Loucy (cell line): ENCODE results near the gene CLDN14.

Experiments
- H2AFZ ChIP-seq: fragments of 200-600 bp; sonication (generic); 2 replicates; pipeline ENCODE4 v1.6.0; 2016; ENCODE audit warnings: antibody characterized with exemption, mild to moderate bottlenecking, low read length, moderate library complexity
- H3F3A ChIP-seq: fragments of 200-600 bp; 2 replicates; pipeline ENCODE4 v1.6.0; 2016; ENCODE audit warnings: antibody characterized with exemption, low read depth, mild to moderate bottlenecking
- H3K27me3 ChIP-seq: fragments of 200-600 bp; sonication (generic); 2 replicates; pipeline ENCODE4 v1.6.1; 2014; ENCODE audit warnings: low read length, mild to moderate bottlenecking; ENCODE audit not compliant: insufficient read depth, poor library complexity, severe bottlenecking
- H3K36me3 ChIP-seq: fragments of 200-600 bp; sonication (generic); 2 replicates; pipeline ENCODE4 v1.6.1; 2016; ENCODE audit warnings: low read length; ENCODE audit not compliant: insufficient read depth
- H3K4me1 ChIP-seq: fragments of 200-600 bp; sonication (generic); 2 replicates; pipeline ENCODE4 v1.5.1; 2014; ENCODE audit warnings: low read length, mild to moderate bottlenecking; ENCODE audit not compliant: insufficient read depth, poor library complexity, severe bottlenecking
- H3K4me2 ChIP-seq: fragments of 200-600 bp; sonication (generic); 2 replicates; pipeline ENCODE4 v1.6.0; 2014; ENCODE audit warnings: antibody characterized with exemption, low read length, low read depth, mild to moderate bottlenecking; ENCODE audit not compliant: poor library complexity, severe bottlenecking
- H3K4me3 ChIP-seq: fragments of 200-600 bp; sonication (generic); 2 replicates; pipeline ENCODE4 v1.5.1; 2014; ENCODE audit warnings: low read length, mild to moderate bottlenecking, mixed read lengths; ENCODE audit not compliant: poor library complexity, severe bottlenecking
- H3K79me2 ChIP-seq: fragments of 200-600 bp; sonication (generic); 2 replicates; pipeline ENCODE4 v1.6.1; 2014; ENCODE audit warnings: low read length; ENCODE audit not compliant: insufficient read depth
- H3K9ac ChIP-seq: fragments of 200-600 bp; sonication (generic); 2 replicates; pipeline ENCODE4 v1.6.0; 2014; ENCODE audit warnings: mild to moderate bottlenecking, low read depth, low read length, moderate library complexity; ENCODE audit not compliant: poor library complexity, severe bottlenecking
- H3K9me2 ChIP-seq: fragments of 200-600 bp; sonication (generic); replicated peaks from 2 replicates; pipeline ENCODE4 v1.6.1; 2016; ENCODE audit warnings: low read depth, low read length, mixed read lengths
- H3K9me3 ChIP-seq: fragments of 200-600 bp; sonication (generic); 2 replicates; pipeline ENCODE4 v1.6.1; 2014; ENCODE audit warnings: mild to moderate bottlenecking, antibody characterized with exemption, low read length, low read depth; ENCODE audit not compliant: insufficient read depth
- H4K20me1 ChIP-seq: fragments of 200-600 bp; sonication (generic); 2 replicates; pipeline ENCODE4 v1.6.0; 2014; ENCODE audit warnings: antibody characterized with exemption, low read length, mild to moderate bottlenecking; ENCODE audit not compliant: insufficient read depth, poor library complexity, severe bottlenecking
- CTCF ChIP-seq: fragments of 200-600 bp; sonication (generic); conservative IDR thresholded peaks from 2 replicates; pipeline ENCODE4 v1.5.1; 2014; ENCODE audit warnings: mild to moderate bottlenecking, antibody characterized with exemption, low read length
- EZH2phosphoT487 ChIP-seq: fragments of 200-600 bp; IDR thresholded peaks from 2 replicates; pipeline ENCODE4 v1.6.1; 2018; ENCODE audit warnings: antibody characterized with exemption, mild to moderate bottlenecking, moderate library complexity, borderline replicate concordance

CLDN14 gene

GRCh38 chr21:36452281-36452825, 27.6 kb downstream of the CLDN14 start:
- Histone ChIP-seq H2AFZ (no peak overlapping the region), H3K9me3 (no peaks in the 10 kb centered on the region), H4K20me1 (no peaks in the 10 kb centered on the region), H3K27me3 (no peaks in the 10 kb centered on the region), H3K36me3 (no peaks in the 10 kb centered on the region), H3K4me3 (no peak overlapping the region), H3K4me1 (peaks cover 10% of the 10 kb centered on the region), H3K9ac (no peak overlapping the region), H3K9me2 (no peaks in the 10 kb centered on the region), H3F3A (no peaks in the 10 kb centered on the region), H3K79me2 (no peaks in the 10 kb centered on the region), H3K4me2 (no peak overlapping the region)
- TF ChIP-seq EZH2phosphoT487, result no peak
- TF ChIP-seq CTCF, result no peak

- H3K9me3 ChIP-seq, result no peaks in the 10 kb centered on the region
- no peaks in the 10 kb centered on the region for H4K20me1 ChIP-seq
- H3K4me1 ChIP-seq, result peaks cover 10% of the 10 kb centered on the region
- H3F3A ChIP-seq, result no peaks in the 10 kb centered on the region
- H3K9ac ChIP-seq, result no peak overlapping the region
- H3K79me2 ChIP-seq, result no peaks in the 10 kb centered on the region
- TF ChIP-seq EZH2phosphoT487 (no peak), CTCF (no peak)
- no peaks in the 10 kb centered on the region for H3K9me2 ChIP-seq
- H3K27me3 ChIP-seq, result no peaks in the 10 kb centered on the region
- H3K4me3 ChIP-seq, result no peak overlapping the region
- no peak overlapping the region for H3K4me2 ChIP-seq
- H3K36me3 ChIP-seq, result no peaks in the 10 kb centered on the region
- H2AFZ ChIP-seq, result no peak overlapping the region
These were observed 28.4 kb downstream of the CLDN14 start for GRCh38 chr21:36451506-36451905.

GRCh38 chr21:36450511-36450910, 29.4 kb downstream of the CLDN14 start:
- no peak overlapping the region for H2AFZ ChIP-seq
- TF ChIP-seq EZH2phosphoT487 (no peak), CTCF (no peak)
- H3K9ac ChIP-seq, result no peak overlapping the region
- H3K36me3 ChIP-seq, result no peaks in the 10 kb centered on the region
- no peaks in the 10 kb centered on the region for H3K9me3 ChIP-seq
- no peaks in the 10 kb centered on the region for H3K79me2 ChIP-seq
- H3K4me2 ChIP-seq, result no peak overlapping the region
- no peaks in the 10 kb centered on the region for H3K9me2 ChIP-seq
- no peaks in the 10 kb centered on the region for H3F3A ChIP-seq
- H3K4me3 ChIP-seq, result no peak overlapping the region
- no peaks in the 10 kb centered on the region for H3K27me3 ChIP-seq
- H4K20me1 ChIP-seq, result no peaks in the 10 kb centered on the region
- H3K4me1 ChIP-seq, result peaks cover 10% of the 10 kb centered on the region
